Measurements from ENCODE around the gene TRAPPC12. TPM values are rescaled to one million over a fixed set of nuclear protein-coding genes. Genes with fewer than 3 reads are reported as not detected.

TRAPPC12 gene
- total RNA-seq, 1 donor from 2014 or later: 55.1 TPM

- no peak for DNase-seq (ENCODE audit: low read depth)
- TF ChIP-seq CTCF (conservative IDR thresholded peaks at IDR 0.05; ENCODE audit: low read depth, low read length): no peak
- no peak overlapping the region for H3K4me3 ChIP-seq (ENCODE audit: low read depth, low read length)
Measured at GRCh38 chr2:3466482-3466863, 87.0 kb downstream of the TRAPPC12 start.

- TF ChIP-seq CTCF (conservative IDR thresholded peaks at IDR 0.05; ENCODE audit: low read depth, low read length): no peak
- H3K4me3 ChIP-seq (ENCODE audit: low read depth, low read length): no peak overlapping the region
- no peak for DNase-seq (ENCODE audit: low read depth)
Measured at GRCh38 chr2:3466966-3467365, 87.5 kb downstream of the TRAPPC12 start.

GRCh38 chr2:3467654-3468053 is 88.2 kb downstream of the TRAPPC12 start:
- DNase-seq (ENCODE audit: low read depth): no peak
- H3K4me3 ChIP-seq (ENCODE audit: low read depth, low read length): no peak overlapping the region
- TF ChIP-seq CTCF (conservative IDR thresholded peaks at IDR 0.05; ENCODE audit: low read depth, low read length): no peak

GRCh38 chr2:3468296-3468988 is 88.9 kb downstream of the TRAPPC12 start:
- no peak for DNase-seq (ENCODE audit: low read depth)
- no peak for TF ChIP-seq CTCF (conservative IDR thresholded peaks at IDR 0.05; ENCODE audit: low read depth, low read length)
- no peak overlapping the region for H3K4me3 ChIP-seq (ENCODE audit: low read depth, low read length)

GRCh38 chr2:3469486-3469885 is 90.0 kb downstream of the TRAPPC12 start:
- DNase-seq (ENCODE audit: low read depth): no peak
- no peak for TF ChIP-seq CTCF (conservative IDR thresholded peaks at IDR 0.05; ENCODE audit: low read depth, low read length)
- H3K4me3 ChIP-seq (ENCODE audit: low read depth, low read length): no peak overlapping the region

GRCh38 chr2:3470166-3470651 is 90.7 kb downstream of the TRAPPC12 start:
- H3K4me3 ChIP-seq (ENCODE audit: low read depth, low read length): no peak overlapping the region
- peak; percentile 76 for DNase-seq (ENCODE audit: low read depth)
- no peak for TF ChIP-seq CTCF (conservative IDR thresholded peaks at IDR 0.05; ENCODE audit: low read depth, low read length)

Measured in epithelial cell of proximal tubule (primary cell).